A549 (cell line): ENCODE measurements around the gene MAMSTR. TPM values are rescaled to one million over a fixed set of nuclear protein-coding genes. Genes with fewer than 3 reads are reported as not detected.
A peak's percentile ranks its signal among the peaks of the same experiment; 100 is the strongest.

ENCODE experiments used
- ATAC-seq, 2 experiments: fragments of 200-7000 bp in 1 of 2; fragments of >200 bp in 1 of 2; cut with Nextera tagmentation in 1 of 2; cut with Tn5 transposase in 1 of 2; 3 replicates each; pipeline versions ENCODE4 v1.8.0 to v1.9.1; 2018 to 2020; ENCODE audit warnings: mild to moderate bottlenecking in 1 of 2, moderate library complexity in 1 of 2
- CTCF ChIA-PET: fragments of 300-600 bp; sonication (Branson Sonifier 250); formaldehyde crosslinking; extraction: SDS; loops from one replicate; lab custom pipeline; 2021; ENCODE audit warnings: antibody characterized with exemption, inconsistent platforms; lab: Yijun Ruan, JAX
- POLR2A ChIA-PET: fragments of 350-600 bp; formaldehyde crosslinking; extraction: SDS; loops from one replicate; lab custom pipeline; 2021; ENCODE audit warnings: antibody characterized with exemption, inconsistent platforms; lab: Yijun Ruan, JAX
- DNase-seq, 2 experiments: peaks; one replicate each; pipeline versions ENCODE4 v3.0.0 to v3.0.0-alpha.2; 2011 to 2016; ENCODE audit warnings: low read depth in 1 of 2, low spot score in 1 of 2
- FAIRE-seq: peaks from 2 replicates; lab custom pipeline; 2011; peaks lifted over from hg19 to GRCh38; lab: Jason Lieb, UNC
- H3K27ac ChIP-seq, 2 experiments: fragments of >200 bp; sonication (Bioruptor Twin); formaldehyde crosslinking; 3 replicates each; pipeline ENCODE4 v1.5.1; 2016 to 2017
- H3K4me1 ChIP-seq: fragments of >200 bp; sonication (Bioruptor Twin); formaldehyde crosslinking; 3 replicates; pipeline ENCODE4 v1.6.1; 2016
- H3K4me2 ChIP-seq: fragments of >200 bp; sonication (Bioruptor Twin); formaldehyde crosslinking; 3 replicates; pipeline ENCODE4 v1.6.1; 2016
- H3K4me3 ChIP-seq: fragments of >200 bp; sonication (Bioruptor Twin); formaldehyde crosslinking; 3 replicates; pipeline ENCODE4 v1.5.1; 2016
- H3K9me3 ChIP-seq: fragments of >200 bp; sonication (Bioruptor Twin); formaldehyde crosslinking; 3 replicates; pipeline ENCODE4 v1.6.1; 2016
- ATOH8 ChIP-seq: fragments of 250-450 bp; sonication (Bioruptor Pico); IDR thresholded peaks from 2 replicates; pipeline ENCODE4 v1.5.0; 2020; ENCODE audit warnings: low read depth, mild to moderate bottlenecking, moderate library complexity
- EHMT2 ChIP-seq: fragments of 200-600 bp; sonication (generic); IDR thresholded peaks from 2 replicates; pipeline ENCODE4 v1.6.1; 2016; ENCODE audit warnings: antibody characterized with exemption, low read depth, mild to moderate bottlenecking, moderate library complexity
- FOSB ChIP-seq: fragments of 250-450 bp; sonication (Bioruptor Pico); IDR thresholded peaks from 2 replicates; pipeline ENCODE4 v1.5.0; 2020; ENCODE audit warnings: mild to moderate bottlenecking, moderate library complexity
- FOSL2 ChIP-seq, 2 experiments: fragments of 450-650 bp in 1 of 2; fragments of >200 bp in 1 of 2; sonication (Bioruptor Twin) in 1 of 2; formaldehyde crosslinking; IDR thresholded peaks; 2 replicates each; pipeline versions ENCODE4 v1.5.0 to v1.6.1; 2016 to 2020; ENCODE audit warnings: mild to moderate bottlenecking in 1 of 2, moderate library complexity in 1 of 2
- FOXS1 ChIP-seq: fragments of 250-450 bp; sonication (Bioruptor Pico); IDR thresholded peaks from 2 replicates; pipeline ENCODE4 v1.5.0; 2020; ENCODE audit warnings: mild to moderate bottlenecking, moderate library complexity
- GATA3 ChIP-seq: IDR thresholded peaks from 2 replicates; pipeline ENCODE4 v1.6.1; 2012; ENCODE audit warnings: borderline replicate concordance
- HDAC2 ChIP-seq: fragments of 200-600 bp; sonication (generic); IDR thresholded peaks from 2 replicates; pipeline ENCODE4 v1.6.1; 2016
- HES2 ChIP-seq: fragments of >200 bp; sonication (Bioruptor Twin); formaldehyde crosslinking; IDR thresholded peaks from 2 replicates; pipeline ENCODE4 v1.6.1; 2016
- HEYL ChIP-seq: fragments of 250-450 bp; sonication (Bioruptor Pico); IDR thresholded peaks from 2 replicates; pipeline ENCODE4 v1.8.0; 2021; ENCODE audit warnings: mild to moderate bottlenecking, moderate library complexity
- HOXB5 ChIP-seq: fragments of 250-450 bp; sonication (Bioruptor Pico); IDR thresholded peaks from 2 replicates; pipeline ENCODE4 v1.5.0; 2020; ENCODE audit warnings: mild to moderate bottlenecking, moderate library complexity
- JUN ChIP-seq, 2 experiments: fragments of >200 bp; sonication (Bioruptor Twin); formaldehyde crosslinking; IDR thresholded peaks; 2 replicates in 1 of 2; 3 replicates in 1 of 2; pipeline ENCODE4 v1.6.1; 2016 to 2017
- JUNB ChIP-seq: fragments of >200 bp; sonication (Bioruptor Twin); formaldehyde crosslinking; IDR thresholded peaks from 2 replicates; pipeline ENCODE4 v1.6.1; 2016
- KDM1A ChIP-seq: fragments of 200-600 bp; sonication (generic); IDR thresholded peaks from 2 replicates; pipeline ENCODE4 v1.6.1; 2016; ENCODE audit warnings: low read depth, mild to moderate bottlenecking
- MAZ ChIP-seq: fragments of 150-350 bp; IDR thresholded peaks from 2 replicates; pipeline ENCODE4 v1.6.1; 2014; ENCODE audit warnings: antibody characterized with exemption, low read depth, low read length, borderline replicate concordance
- NFE2L2 ChIP-seq: fragments of 150-350 bp; conservative IDR thresholded peaks from 2 replicates; pipeline ENCODE4 v1.6.1; 2014; ENCODE audit warnings: low read length
- NR3C1 ChIP-seq: fragments of >200 bp; sonication (Bioruptor Twin); formaldehyde crosslinking; IDR thresholded peaks from 3 replicates; pipeline ENCODE4 v1.6.1; 2017
- POLR2A ChIP-seq: IDR thresholded peaks from 2 replicates; pipeline ENCODE4 v1.6.1; 2012; ENCODE audit warnings: mild to moderate bottlenecking, low read length
- RNF2 ChIP-seq: fragments of 200-600 bp; sonication (generic); IDR thresholded peaks from 2 replicates; pipeline ENCODE4 v1.6.1; 2016; ENCODE audit warnings: low read depth, mild to moderate bottlenecking, antibody characterized with exemption, moderate library complexity, borderline replicate concordance
- SREBF2 ChIP-seq: fragments of 450-650 bp; IDR thresholded peaks from 2 replicates; pipeline ENCODE4 v1.6.1; 2014; ENCODE audit warnings: mild to moderate bottlenecking, moderate library complexity
- TP53 ChIP-seq: fragments of 250-450 bp; sonication (Bioruptor Pico); IDR thresholded peaks from 2 replicates; pipeline ENCODE4 v1.5.0; 2021; ENCODE audit warnings: mild to moderate bottlenecking, moderate library complexity
- USF2 ChIP-seq: fragments of 450-650 bp; IDR thresholded peaks from 2 replicates; pipeline ENCODE4 v1.6.1; 2014; ENCODE audit warnings: antibody characterized with exemption
- WGBS: methylation state at CpG from one replicate; pipeline ENCODE4 v1.1.6; 2017; ENCODE audit errors: missing lambda C conversion rate; 5-methylcytosine and 5-hydroxymethylcytosine counted together
- polyA plus RNA-seq, 4 experiments: library from polyadenylated mRNA; depleted of rRNA in 3 of 4; stranded (reverse); fragments of >200 nt; fragmentation: RNase III in 1 of 4; extraction: RNeasy Plus Mini Kit Qiagen cat#74134 plus additional on column Dnase treatment in 1 of 4; gene quantifications; 2 replicates in 3 of 4; 3 replicates in 1 of 4; pipeline ENCODE4 v1.2.3, GENCODE V29; 2011 to 2017
- TF ChIP-seq, protein P1 (sequence below): fragments of >200 bp; sonication (Bioruptor Twin); formaldehyde crosslinking; IDR thresholded peaks from 3 replicates; pipeline ENCODE4 v1.5.1; 2016
- TF ChIP-seq, protein P2 (sequence below): IDR thresholded peaks from 2 replicates; pipeline ENCODE4 v1.6.1; 2012; ENCODE audit warnings: low read depth, borderline replicate concordance

The MAMSTR gene
- polyA plus RNA-seq, 2 of the 4 experiments (the other 2 are of a cell fraction) = 0.44 to 0.52 TPM

DNA sequence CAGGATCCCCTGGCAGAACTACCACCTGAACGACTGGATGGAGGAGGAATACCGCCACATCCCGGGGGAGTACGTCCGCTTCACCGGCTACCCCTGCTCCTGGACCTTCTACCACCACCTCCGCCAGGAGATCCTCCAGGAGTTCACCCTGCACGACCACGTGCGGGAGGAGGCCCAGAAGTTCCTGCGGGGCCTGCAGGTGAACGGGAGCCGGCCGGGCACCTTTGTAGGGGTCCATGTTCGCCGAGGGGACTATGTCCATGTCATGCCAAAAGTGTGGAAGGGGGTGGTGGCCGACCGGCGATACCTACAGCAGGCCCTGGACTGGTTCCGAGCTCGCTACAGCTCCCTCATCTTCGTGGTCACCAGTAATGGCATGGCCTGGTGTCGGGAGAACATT, 16.2 kb downstream of the MAMSTR start:
- FAIRE-seq (no peak), DNase-seq (no peak), ATAC-seq (no peak)
- no peak overlapping the region for H3K27ac ChIP-seq
- TF ChIP-seq HDAC2 (no peak), MAZ (no peak), HEYL (CRISPR knock-in tag) (no peak), NFE2L2 (no peak), EHMT2 (no peak)
- ChIA-PET CTCF (interaction anchor here (2.1 kb wide), 1 partner anchor 28 kb away, joined by 6 read pairs; no protein-coding TSS in a partner anchor), POLR2A (no interaction called here)
- H3K4me3 ChIP-seq = no peak overlapping the region
- 93% methylated on average over 23 of the region's 23 CpGs for WGBS
- H3K4me1 ChIP-seq = peaks cover 3% of the 10 kb centered on the region; the same call in 2 of the 3 replicates
- H3K4me2 ChIP-seq = no peak overlapping the region
- no peaks in the 10 kb centered on the region for H3K9me3 ChIP-seq

DNA sequence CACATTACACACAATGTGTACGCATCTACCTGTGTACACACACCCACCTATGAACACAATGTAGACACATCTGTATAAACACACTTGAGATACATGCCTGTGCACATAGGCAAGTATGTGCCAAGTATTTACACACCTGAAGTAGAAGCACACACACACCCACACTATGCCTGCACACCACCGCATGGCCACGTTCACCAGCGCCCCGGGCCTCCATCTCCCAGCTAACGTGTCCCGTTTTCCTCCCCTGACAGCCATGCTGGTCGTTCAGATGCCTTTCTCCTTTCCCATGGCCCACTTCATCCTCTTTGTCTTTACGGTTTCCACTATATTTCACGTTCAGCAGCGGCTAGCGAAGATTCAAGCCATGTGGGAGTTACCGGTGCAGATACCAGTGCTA, 16.8 kb downstream of the MAMSTR start:
- H3K9me3 ChIP-seq = no peaks in the 10 kb centered on the region
- DNase-seq = no peak
- TF ChIP-seq RNF2 (no peak), FOSB (no peak), EHMT2 (no peak), TP53 (no peak), FOXS1 (CRISPR knock-in tag) (no peak), POLR2A (no peak), ATOH8 (CRISPR knock-in tag) (no peak), JUNB (no peak), MAZ (no peak), KDM1A (no peak), HDAC2 (no peak), SREBF2 (no peak), HES2 (no peak)
- TF ChIP-seq, protein P1, sequence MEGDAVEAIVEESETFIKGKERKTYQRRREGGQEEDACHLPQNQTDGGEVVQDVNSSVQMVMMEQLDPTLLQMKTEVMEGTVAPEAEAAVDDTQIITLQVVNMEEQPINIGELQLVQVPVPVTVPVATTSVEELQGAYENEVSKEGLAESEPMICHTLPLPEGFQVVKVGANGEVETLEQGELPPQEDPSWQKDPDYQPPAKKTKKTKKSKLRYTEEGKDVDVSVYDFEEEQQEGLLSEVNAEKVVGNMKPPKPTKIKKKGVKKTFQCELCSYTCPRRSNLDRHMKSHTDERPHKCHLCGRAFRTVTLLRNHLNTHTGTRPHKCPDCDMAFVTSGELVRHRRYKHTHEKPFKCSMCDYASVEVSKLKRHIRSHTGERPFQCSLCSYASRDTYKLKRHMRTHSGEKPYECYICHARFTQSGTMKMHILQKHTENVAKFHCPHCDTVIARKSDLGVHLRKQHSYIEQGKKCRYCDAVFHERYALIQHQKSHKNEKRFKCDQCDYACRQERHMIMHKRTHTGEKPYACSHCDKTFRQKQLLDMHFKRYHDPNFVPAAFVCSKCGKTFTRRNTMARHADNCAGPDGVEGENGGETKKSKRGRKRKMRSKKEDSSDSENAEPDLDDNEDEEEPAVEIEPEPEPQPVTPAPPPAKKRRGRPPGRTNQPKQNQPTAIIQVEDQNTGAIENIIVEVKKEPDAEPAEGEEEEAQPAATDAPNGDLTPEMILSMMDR = no peak
- TF ChIP-seq, all 56 proteins: peak for 0
- H3K4me1 ChIP-seq = peaks cover 3% of the 10 kb centered on the region; the same call in 2 of the 3 replicates
- ChIA-PET CTCF (interaction anchor here (0.5 to 2.5 kb wide), 5 partner anchors 11 to 544 kb away, joined by 3 to 9 read pairs (median 6); no protein-coding TSS in a partner anchor), POLR2A (no interaction called here)
- no peak overlapping the region for H3K4me2 ChIP-seq
- H3K27ac ChIP-seq = no peak overlapping the region
- FAIRE-seq (no peak), ATAC-seq (no peak)
- WGBS = 92% methylated on average over 13 of the region's 13 CpGs
- no peak overlapping the region for H3K4me3 ChIP-seq

GRCh38 chr19:48698046-48698445, 21.5 kb downstream of the MAMSTR start:
- CTCF ChIA-PET = interaction anchor here (0.6 to 3.5 kb wide), 4 partner anchors 20 to 291 kb away, joined by 3 to 33 read pairs (median 3); no protein-coding TSS in a partner anchor
- 70% methylated on average over 4 of the region's 4 CpGs for WGBS
- Histone ChIP-seq H3K4me3 (no peak overlapping the region), H3K27ac (0 out of 6 replicates have a peak overlapping the region, but pooled peaks of 1 of the 2 experiments have one; percentile 2), H3K9me3 (no peaks in the 10 kb centered on the region), H3K4me2 (no peak overlapping the region), H3K4me1 (peaks cover 3% of the 10 kb centered on the region; the same call in 2 of the 3 replicates)
- POLR2A ChIA-PET = no interaction called here
- TF ChIP-seq FOSL2 (IDR thresholded peaks at IDR 0.05) (no peak), FOSL2 (CRISPR knock-in tag; IDR thresholded peaks at IDR 0.05) (no peak), USF2 (no peak), NR3C1 (no peak), GATA3 (no peak), HOXB5 (CRISPR knock-in tag) (no peak), JUN (IDR thresholded peaks at IDR 0.05) (no peak)
- TF ChIP-seq, protein P2, sequence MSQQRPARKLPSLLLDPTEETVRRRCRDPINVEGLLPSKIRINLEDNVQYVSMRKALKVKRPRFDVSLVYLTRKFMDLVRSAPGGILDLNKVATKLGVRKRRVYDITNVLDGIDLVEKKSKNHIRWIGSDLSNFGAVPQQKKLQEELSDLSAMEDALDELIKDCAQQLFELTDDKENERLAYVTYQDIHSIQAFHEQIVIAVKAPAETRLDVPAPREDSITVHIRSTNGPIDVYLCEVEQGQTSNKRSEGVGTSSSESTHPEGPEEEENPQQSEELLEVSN = no peak
- TF ChIP-seq, protein P1 = no peak
- DNase-seq (no peak), FAIRE-seq (no peak), ATAC-seq (no peak; a peak in 1 of 6 replicates)
